Ectodermal cell (in vitro differentiated cells): ENCODE results near the gene BRAT1.
A peak's percentile ranks its signal among the peaks of the same experiment; 100 is the strongest.

Experiments used
- H3K27ac ChIP-seq: 2 replicates; pipeline ENCODE4 v1.7.0; 2013; ENCODE audit warnings: mild to moderate bottlenecking, low read depth, low read length; ENCODE audit not compliant: insufficient read depth, poor library complexity, severe bottlenecking
- H3K27me3 ChIP-seq: 2 replicates; pipeline ENCODE4 v1.7.0; 2013; ENCODE audit warnings: mild to moderate bottlenecking, low read length; ENCODE audit not compliant: insufficient read depth, control insufficient read depth, poor library complexity, severe bottlenecking
- H3K36me3 ChIP-seq: one replicate; pipeline ENCODE4 v1.7.0; 2013; ENCODE audit warnings: low read length; ENCODE audit not compliant: control insufficient read depth, insufficient read depth
- H3K4me1 ChIP-seq: one replicate; pipeline ENCODE4 v1.7.0; 2013; ENCODE audit warnings: low read length; ENCODE audit not compliant: control insufficient read depth, insufficient read depth
- H3K4me3 ChIP-seq: 2 replicates; pipeline ENCODE4 v1.7.0; 2013; ENCODE audit warnings: low read depth, low read length, control low read depth; ENCODE audit not compliant: insufficient read depth
- H3K9me3 ChIP-seq: 2 replicates; pipeline ENCODE4 v1.7.0; 2013; ENCODE audit warnings: mild to moderate bottlenecking, low read length, moderate library complexity; ENCODE audit not compliant: control insufficient read depth
- WGBS, 2 experiments: methylation state at CpG; one replicate each; pipeline ENCODE4 v1.1.7; 2013; ENCODE audit warnings: missing lambda C conversion rate in 2 of 2; 5-methylcytosine and 5-hydroxymethylcytosine counted together

Gene BRAT1

DNA sequence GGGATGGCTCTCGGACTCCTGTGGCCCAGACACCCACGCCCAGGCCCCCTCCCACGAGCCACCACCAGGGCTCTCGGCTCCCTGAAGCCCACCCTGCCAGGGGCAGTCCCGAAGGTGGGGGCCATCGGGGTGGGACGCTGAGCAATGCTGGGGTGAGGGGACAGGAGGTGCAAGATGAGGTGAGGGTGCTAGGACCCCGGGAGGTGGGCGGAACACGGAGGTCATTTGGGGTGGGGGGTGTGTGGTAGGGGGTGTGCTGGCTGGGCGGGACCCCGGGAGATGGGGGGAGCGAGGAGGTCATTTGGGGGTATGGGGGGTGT lies 52.7 kb downstream of the BRAT1 start:
- H3K9me3 ChIP-seq, result no peaks in the 10 kb centered on the region
- no peaks in the 10 kb centered on the region for H3K36me3 ChIP-seq
- H3K4me3 ChIP-seq, result no peak overlapping the region
- H3K27ac ChIP-seq, result no peak overlapping the region
- no peaks in the 10 kb centered on the region for H3K27me3 ChIP-seq
- peaks cover 37% of the 10 kb centered on the region for H3K4me1 ChIP-seq
- WGBS, 2 experiments, result 92% methylated on average over 13 of the region's 13 CpGs

DNA sequence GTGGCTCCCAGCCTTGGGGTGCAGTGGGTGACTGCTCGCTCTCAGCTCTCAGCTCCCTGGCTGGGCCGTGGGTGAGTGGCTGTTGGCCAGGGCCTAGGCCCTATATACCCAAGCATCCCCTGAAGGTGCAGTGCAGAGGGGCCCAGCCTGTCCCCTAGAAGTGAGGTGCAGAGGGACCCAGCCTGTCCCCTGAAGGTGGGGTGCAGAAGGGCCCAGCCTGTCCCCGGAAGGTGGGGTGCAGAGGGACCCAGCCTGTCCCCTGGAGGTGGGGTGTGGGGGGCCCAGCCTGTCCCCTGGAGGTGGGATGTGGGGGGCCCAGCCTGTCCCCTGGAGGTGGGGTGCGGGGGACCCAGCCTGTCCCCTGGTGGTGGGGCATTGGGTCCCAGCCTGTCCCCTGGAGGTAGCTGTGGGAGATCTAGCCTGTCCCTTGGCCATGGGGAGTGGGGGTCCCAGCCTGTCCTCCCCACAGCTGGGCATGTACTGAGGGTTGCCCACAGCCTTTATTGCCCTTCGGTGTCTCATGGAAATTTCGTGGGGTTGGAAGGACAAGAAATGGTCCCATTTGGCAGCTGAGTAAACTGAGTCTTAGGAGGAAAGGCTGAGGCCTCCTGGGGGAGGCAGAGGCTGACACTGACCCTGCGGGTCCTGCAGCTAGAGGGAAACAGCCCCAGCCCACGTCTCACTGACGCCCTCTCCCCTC lies 53.2 kb downstream of the BRAT1 start:
- Histone ChIP-seq H3K27ac (no peak overlapping the region), H3K4me3 (no peak overlapping the region), H3K36me3 (no peaks in the 10 kb centered on the region), H3K9me3 (no peaks in the 10 kb centered on the region), H3K27me3 (no peaks in the 10 kb centered on the region), H3K4me1 (peaks cover 42% of the 10 kb centered on the region)
- WGBS, 2 experiments, result 92 to 93% methylated on average over 9 of the region's 9 CpGs

DNA sequence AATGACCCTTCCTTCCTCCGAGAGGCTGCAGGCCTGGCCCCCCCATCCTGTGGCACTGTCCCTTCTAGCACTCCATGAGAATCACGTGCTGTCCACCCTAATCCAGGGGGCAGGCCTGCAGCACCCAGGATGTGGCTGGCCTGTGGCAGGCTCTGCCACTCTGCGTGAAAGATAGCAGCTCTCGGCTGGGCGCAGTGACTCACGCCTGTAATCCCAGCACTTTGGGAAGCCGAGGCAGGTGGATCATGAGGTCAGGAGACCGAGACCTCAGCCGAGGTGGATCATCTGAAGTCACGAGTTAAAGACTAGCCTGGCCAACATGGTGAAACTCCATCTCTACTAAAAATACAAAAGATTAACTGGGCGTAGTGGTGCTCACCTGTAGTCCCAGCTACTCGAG lies 54.6 kb downstream of the BRAT1 start:
- H3K9me3 ChIP-seq, result no peaks in the 10 kb centered on the region
- 85 to 88% methylated on average over 12 of the region's 12 CpGs for WGBS, 2 experiments
- H3K27ac ChIP-seq, result peak overlapping the region; percentile 80
- H3K36me3 ChIP-seq, result no peaks in the 10 kb centered on the region
- H3K4me3 ChIP-seq, result no peak overlapping the region
- no peaks in the 10 kb centered on the region for H3K27me3 ChIP-seq
- peaks cover 52% of the 10 kb centered on the region for H3K4me1 ChIP-seq

DNA sequence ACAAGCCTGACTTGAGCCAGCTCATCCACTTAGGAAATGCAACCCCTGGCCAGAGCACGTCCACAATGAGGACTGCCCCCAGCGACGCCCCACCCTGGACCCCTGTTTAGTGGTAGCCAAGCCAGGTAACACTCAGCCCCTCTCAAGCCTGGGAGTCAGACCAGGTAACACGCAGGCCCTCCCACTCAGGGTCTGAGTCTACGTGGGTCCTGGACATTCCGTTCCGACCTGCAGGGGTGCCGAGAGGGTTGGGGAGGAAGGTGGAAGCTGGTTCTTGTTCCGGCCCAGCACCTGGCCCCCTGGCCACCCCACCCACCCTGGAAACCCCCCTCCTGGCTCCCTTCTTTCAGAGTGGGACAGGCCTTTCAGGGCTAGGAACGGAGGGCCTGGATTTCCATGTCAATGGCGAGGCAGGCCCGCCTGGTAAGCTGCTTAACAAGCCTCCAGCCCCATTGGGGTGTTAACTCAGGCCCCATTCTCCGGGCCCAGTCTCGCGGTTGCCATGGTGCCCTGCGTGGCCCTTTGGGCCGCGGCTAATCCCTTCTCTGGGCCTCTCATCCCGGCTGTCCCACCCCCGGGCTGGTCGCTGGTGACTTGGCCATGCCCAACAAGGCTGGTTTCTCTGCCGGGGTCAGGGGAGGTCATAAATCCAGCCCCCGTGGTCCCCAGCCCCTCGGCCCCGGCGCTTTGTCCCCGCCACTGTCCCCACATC lies 55.4 kb downstream of the BRAT1 start:
- H3K36me3 ChIP-seq, result no peaks in the 10 kb centered on the region
- no peak overlapping the region for H3K4me3 ChIP-seq
- peak overlapping the region; percentile 86 for H3K27ac ChIP-seq
- WGBS, 2 experiments, result 18 to 23% methylated on average over 27 of the region's 27 CpGs
- no peaks in the 10 kb centered on the region for H3K27me3 ChIP-seq
- H3K9me3 ChIP-seq, result no peaks in the 10 kb centered on the region
- peaks cover 60% of the 10 kb centered on the region for H3K4me1 ChIP-seq

DNA sequence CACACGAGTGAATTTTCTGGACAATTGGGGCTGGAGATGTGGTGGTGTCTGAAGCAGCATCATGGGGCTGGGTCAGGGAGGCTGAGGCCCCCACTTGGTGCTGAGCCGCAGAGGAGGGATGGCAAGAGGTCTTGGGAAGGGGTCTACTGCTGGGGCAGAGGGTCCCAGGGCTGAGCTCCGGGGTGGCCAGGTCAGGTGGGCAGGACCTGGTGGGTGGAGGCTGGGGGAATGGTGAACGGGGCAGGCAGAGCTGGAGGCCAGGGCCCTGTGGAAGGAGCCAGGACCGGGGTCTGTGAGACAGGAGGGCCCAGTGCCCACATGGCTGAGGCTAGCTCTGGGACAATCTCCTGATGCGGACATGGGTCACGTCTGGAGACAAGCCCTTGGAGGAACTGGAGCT lies 56.1 kb downstream of the BRAT1 start:
- H3K36me3 ChIP-seq, result no peaks in the 10 kb centered on the region
- H3K27ac ChIP-seq, result peak overlapping the region; percentile 86
- H3K4me1 ChIP-seq, result peaks cover 67% of the 10 kb centered on the region
- 82 to 83% methylated on average over 7 of the region's 7 CpGs for WGBS, 2 experiments
- no peak overlapping the region for H3K4me3 ChIP-seq
- H3K27me3 ChIP-seq, result no peaks in the 10 kb centered on the region
- no peaks in the 10 kb centered on the region for H3K9me3 ChIP-seq

DNA sequence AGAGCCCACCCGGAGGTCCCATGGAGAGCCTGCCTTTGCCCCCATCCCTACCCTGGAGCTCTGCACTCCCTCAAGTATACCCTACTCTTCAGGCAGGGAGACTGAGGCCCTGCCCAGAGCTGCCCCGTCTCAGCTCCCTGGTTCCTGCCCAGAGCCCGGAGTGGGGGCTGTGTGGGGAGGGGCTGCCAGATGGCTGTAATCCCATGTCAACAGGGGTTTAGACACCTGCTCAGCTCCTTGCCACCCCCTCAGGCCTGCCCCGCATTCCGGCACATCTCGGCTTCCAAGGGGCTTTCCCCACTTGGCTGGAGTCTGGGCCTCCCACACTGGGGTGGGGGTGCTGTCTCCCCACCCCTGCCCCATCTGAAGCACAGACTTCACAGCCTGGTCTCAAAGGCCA lies 56.6 kb downstream of the BRAT1 start:
- peaks cover 71% of the 10 kb centered on the region for H3K4me1 ChIP-seq
- H3K27ac ChIP-seq, result peak overlapping the region; percentile 86

DNA sequence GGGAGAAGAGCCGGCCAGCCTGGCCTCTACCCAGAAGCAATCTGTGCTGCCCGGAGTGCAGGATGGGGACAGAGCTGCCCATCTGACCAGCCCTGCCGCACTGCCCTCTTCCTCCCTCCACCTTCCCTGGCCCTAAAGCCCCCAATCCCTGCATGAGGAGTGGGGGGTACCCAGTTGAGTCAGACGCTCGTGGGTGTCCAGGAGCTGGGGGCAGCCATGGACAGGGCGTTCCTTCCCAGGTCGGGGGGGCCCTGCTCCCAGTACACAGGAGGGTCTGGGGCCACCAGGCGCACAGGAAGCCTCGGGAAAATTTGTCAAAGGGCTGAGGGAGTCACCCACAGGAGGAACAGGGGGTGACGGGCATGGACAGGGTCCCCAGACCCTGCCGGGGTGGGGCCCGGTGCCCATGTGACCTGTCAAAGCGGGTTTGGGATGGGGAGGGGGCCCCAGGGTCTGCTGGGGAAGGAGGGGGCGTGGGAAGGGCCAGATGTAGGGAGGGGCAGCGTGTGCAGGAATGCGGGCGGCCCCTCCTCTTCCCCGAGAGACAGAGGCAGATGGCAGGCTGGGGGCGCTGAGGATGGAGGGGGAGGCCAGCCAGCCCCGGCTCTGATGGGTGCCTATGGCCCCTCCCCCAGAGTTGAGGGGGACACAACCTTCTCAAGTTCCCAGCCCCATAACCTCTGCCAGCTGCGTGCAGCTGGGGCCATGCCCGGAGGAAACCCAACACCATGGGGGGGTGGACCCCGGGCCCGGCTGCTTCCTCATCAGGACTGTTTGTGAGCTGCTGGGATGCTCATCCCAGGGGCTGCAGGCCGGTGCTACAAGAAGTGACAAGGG lies 57.6 kb downstream of the BRAT1 start:
- no peaks in the 10 kb centered on the region for H3K36me3 ChIP-seq
- no peak overlapping the region for H3K4me3 ChIP-seq
- H3K27ac ChIP-seq, result peak overlapping the region; percentile 73
- no peaks in the 10 kb centered on the region for H3K27me3 ChIP-seq
- peaks cover 74% of the 10 kb centered on the region for H3K4me1 ChIP-seq
- H3K9me3 ChIP-seq, result no peaks in the 10 kb centered on the region
- WGBS, 2 experiments, result 53 to 57% methylated on average over 25 of the region's 25 CpGs

More for the DNA sequence above, 56.6 kb downstream of the BRAT1 start:
- WGBS, 2 experiments, result 46 to 49% methylated on average over 6 of the region's 6 CpGs
- Histone ChIP-seq H3K36me3 (no peaks in the 10 kb centered on the region), H3K9me3 (no peaks in the 10 kb centered on the region), H3K27me3 (no peaks in the 10 kb centered on the region), H3K4me3 (no peak overlapping the region)

DNA sequence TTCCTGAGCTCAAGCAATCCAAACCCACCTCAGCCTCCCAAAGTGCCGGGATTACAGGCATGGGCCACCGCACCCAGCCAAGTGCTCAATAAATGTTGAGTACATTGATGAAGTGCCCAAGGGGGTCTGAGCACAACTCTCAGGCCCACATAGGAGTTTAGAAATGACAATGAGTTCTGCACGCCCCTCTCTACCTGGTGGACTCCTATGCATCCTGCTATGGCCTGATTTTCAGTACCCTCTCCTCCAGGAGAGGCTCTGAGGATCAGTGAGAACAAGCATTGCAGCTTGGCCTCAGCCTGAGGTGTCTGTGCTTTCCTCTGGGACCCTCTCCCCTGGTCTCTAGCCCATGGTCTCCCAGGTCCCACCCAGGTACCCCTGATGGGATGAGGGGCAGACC lies 58.3 kb downstream of the BRAT1 start:
- no peaks in the 10 kb centered on the region for H3K9me3 ChIP-seq
- peaks cover 73% of the 10 kb centered on the region for H3K4me1 ChIP-seq
- no peaks in the 10 kb centered on the region for H3K27me3 ChIP-seq
- H3K4me3 ChIP-seq, result no peak overlapping the region
- whole genome bisulfite sequencing, 2 experiments, result 88 to 96% methylated on average over 3 of the region's 3 CpGs
- no peaks in the 10 kb centered on the region for H3K36me3 ChIP-seq
- peak overlapping the region; percentile 20 for H3K27ac ChIP-seq

DNA sequence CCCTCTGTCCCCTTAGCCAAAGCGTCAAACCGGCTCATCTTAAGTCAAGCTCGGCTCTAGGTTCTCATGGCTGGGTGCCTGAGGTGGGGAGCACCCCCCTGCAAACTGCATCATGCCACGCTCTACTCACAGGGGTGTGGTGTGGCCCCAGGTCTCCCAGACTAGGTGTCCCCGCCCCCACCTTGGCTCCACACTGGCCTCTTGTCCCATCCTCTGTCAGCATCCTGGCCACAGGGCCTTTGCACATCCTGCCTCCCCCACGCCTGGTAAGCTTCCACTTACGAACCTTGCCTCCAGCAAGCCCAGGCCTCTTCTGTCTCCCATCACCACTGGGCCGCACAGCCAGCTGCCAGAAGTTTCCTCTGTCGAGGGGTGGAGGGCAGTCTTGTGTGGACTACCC lies 58.9 kb downstream of the BRAT1 start:
- H3K27ac ChIP-seq, result peak overlapping the region; percentile 65
- no peaks in the 10 kb centered on the region for H3K27me3 ChIP-seq
- no peaks in the 10 kb centered on the region for H3K9me3 ChIP-seq
- no peak overlapping the region for H3K4me3 ChIP-seq
- no peaks in the 10 kb centered on the region for H3K36me3 ChIP-seq
- 87 to 89% methylated on average over 9 of the region's 9 CpGs for WGBS, 2 experiments
- peaks cover 69% of the 10 kb centered on the region for H3K4me1 ChIP-seq
